ENCODE results near the gene CRB3.

CRB3 gene

DNA sequence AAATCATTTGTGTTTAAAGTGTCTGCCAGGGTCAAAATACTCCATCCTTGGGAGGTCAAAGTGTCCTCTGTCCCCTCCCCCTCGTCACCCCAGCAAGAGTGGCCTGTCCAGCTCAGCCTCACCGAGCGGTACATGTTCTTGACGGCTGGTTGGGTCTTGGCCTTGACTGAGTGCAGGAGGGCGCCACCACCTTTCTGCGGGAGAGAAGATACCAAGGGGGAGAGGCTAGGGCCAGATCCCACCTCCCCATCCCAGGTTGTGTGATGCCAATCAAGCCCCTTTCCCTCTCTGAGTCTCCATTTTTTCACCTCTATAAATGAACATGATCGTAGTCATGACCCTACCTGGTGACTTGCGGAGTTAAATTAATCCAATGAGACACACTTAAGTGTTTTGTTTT lies 6.1 kb downstream of the CRB3 start:
- Histone ChIP-seq H3K23ac (ENCODE audit: low read length) (no peak overlapping the region), H3K79me1 (ENCODE audit: low read length) (peaks cover 2% of the 10 kb centered on the region), H3K4me3 (ENCODE audit: low read length) (no peak overlapping the region), H4K8ac (ENCODE audit: low read depth, low read length) (no peak overlapping the region), H3K56ac (ENCODE audit: low read length) (no peak overlapping the region), H2BK5ac (ENCODE audit: low read length) (no peak overlapping the region), H3K79me2 (ENCODE audit: control insufficient read depth, insufficient read depth, low read length) (no peaks in the 10 kb centered on the region), H2AK5ac (ENCODE audit: low read length) (no peak overlapping the region), H3K27me3 (ENCODE audit: insufficient read depth, low read length, poor library complexity) (no peaks in the 10 kb centered on the region), H3K36me3 (ENCODE audit: control insufficient read depth, insufficient read depth, low read length) (no peaks in the 10 kb centered on the region), H3K4me2 (ENCODE audit: low read length) (no peak overlapping the region), H3K27ac (ENCODE audit: low read depth, low read length) (no peak overlapping the region), H3K4me1 (ENCODE audit: control insufficient read depth, low read depth, low read length) (no peaks in the 10 kb centered on the region), H2BK15ac (replicated peaks; ENCODE audit: low read depth) (no peak overlapping the region), H2BK120ac (ENCODE audit: low read depth, low read length) (no peak overlapping the region), H4K5ac (ENCODE audit: low read length) (no peak overlapping the region), H3K9ac (ENCODE audit: low read length) (no peak overlapping the region), H3K4ac (ENCODE audit: low read depth, low read length) (no peak overlapping the region), H3K18ac (ENCODE audit: low read length) (no peak overlapping the region)
- no CpG with 5 or more reads among the region's 8 CpGs for WGBS (ENCODE audit: extremely low coverage, insufficient coverage, low lambda C conversion rate)
- no peak for DNase-seq

DNA sequence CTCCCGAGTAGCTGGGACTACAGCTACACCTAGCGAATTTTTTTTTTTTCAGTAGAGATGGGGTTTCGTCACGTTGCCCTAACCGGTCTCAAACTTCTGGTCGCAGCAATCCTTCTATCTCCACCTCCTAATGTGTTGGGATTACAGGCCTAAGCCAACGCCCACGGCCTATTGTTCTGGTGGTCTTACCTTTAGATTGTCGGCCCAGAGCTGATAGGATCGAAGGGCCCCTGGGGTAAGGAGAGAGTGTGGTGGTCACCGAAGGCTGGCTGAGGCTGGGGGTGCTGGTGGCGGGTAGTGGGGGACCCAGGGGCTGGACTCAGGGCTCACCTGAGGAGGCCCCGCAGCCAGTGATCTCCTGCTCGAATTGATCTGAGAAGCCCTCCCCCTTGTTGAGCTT lies 7.0 kb downstream of the CRB3 start:
- Histone ChIP-seq H2BK15ac (replicated peaks; ENCODE audit: low read depth) (no peak overlapping the region), H3K9ac (ENCODE audit: low read length) (no peak overlapping the region), H3K4ac (ENCODE audit: low read depth, low read length) (no peak overlapping the region), H3K79me1 (ENCODE audit: low read length) (no peaks in the 10 kb centered on the region), H3K4me3 (ENCODE audit: low read length) (no peak overlapping the region), H3K56ac (ENCODE audit: low read length) (no peak overlapping the region), H3K27ac (ENCODE audit: low read depth, low read length) (no peak overlapping the region), H3K4me1 (ENCODE audit: control insufficient read depth, low read depth, low read length) (no peaks in the 10 kb centered on the region), H2BK5ac (ENCODE audit: low read length) (no peak overlapping the region), H2AK5ac (ENCODE audit: low read length) (no peak overlapping the region), H3K23ac (ENCODE audit: low read length) (no peak overlapping the region), H3K36me3 (ENCODE audit: control insufficient read depth, insufficient read depth, low read length) (no peaks in the 10 kb centered on the region), H3K79me2 (ENCODE audit: control insufficient read depth, insufficient read depth, low read length) (no peaks in the 10 kb centered on the region), H4K5ac (ENCODE audit: low read length) (no peak overlapping the region), H2BK120ac (ENCODE audit: low read depth, low read length) (no peak overlapping the region), H3K18ac (ENCODE audit: low read length) (no peak overlapping the region), H3K4me2 (ENCODE audit: low read length) (no peak overlapping the region), H4K8ac (ENCODE audit: low read depth, low read length) (no peak overlapping the region), H3K27me3 (ENCODE audit: insufficient read depth, low read length, poor library complexity) (no peaks in the 10 kb centered on the region)
- peak; percentile 60 for DNase-seq
- no CpG with 5 or more reads among the region's 14 CpGs for WGBS (ENCODE audit: extremely low coverage, insufficient coverage, low lambda C conversion rate)

DNA sequence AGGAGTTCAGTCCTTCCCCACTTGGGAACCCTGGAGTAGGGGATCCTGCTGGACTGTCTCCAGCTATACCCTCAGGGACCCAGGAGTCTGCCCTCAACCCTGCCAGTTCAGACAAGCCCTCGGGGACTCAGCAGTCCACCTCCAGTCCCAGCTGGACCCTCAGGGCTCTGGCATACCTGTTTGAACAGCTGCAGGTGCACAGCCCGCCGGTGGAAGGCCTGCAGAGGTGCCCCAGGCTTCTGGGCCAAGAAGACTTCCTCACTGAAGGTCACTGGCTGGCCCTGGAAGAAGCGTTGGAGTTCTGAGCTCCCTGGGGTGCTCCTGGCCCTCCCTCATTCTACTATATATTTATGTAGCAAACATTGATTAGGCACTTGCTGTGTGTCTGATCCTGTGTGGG lies 8.6 kb downstream of the CRB3 start:
- H2AK5ac ChIP-seq (ENCODE audit: low read length): no peak overlapping the region
- H3K9ac ChIP-seq (ENCODE audit: low read length): no peak overlapping the region
- H3K79me1 ChIP-seq (ENCODE audit: low read length): no peaks in the 10 kb centered on the region
- H3K4me1 ChIP-seq (ENCODE audit: control insufficient read depth, low read depth, low read length): no peaks in the 10 kb centered on the region
- H2BK15ac ChIP-seq (replicated peaks; ENCODE audit: low read depth): no peak overlapping the region
- H3K4me3 ChIP-seq (ENCODE audit: low read length): no peak overlapping the region
- H2BK120ac ChIP-seq (ENCODE audit: low read depth, low read length): no peak overlapping the region
- no peak for DNase-seq
- no peak overlapping the region for H3K56ac ChIP-seq (ENCODE audit: low read length)
- WGBS (ENCODE audit: extremely low coverage, insufficient coverage, low lambda C conversion rate): no CpG with 5 or more reads among the region's 4 CpGs
- no peak overlapping the region for H3K4me2 ChIP-seq (ENCODE audit: low read length)
- no peak overlapping the region for H3K27ac ChIP-seq (ENCODE audit: low read depth, low read length)
- no peak overlapping the region for H4K5ac ChIP-seq (ENCODE audit: low read length)
- no peak overlapping the region for H4K8ac ChIP-seq (ENCODE audit: low read depth, low read length)
- H3K4ac ChIP-seq (ENCODE audit: low read depth, low read length): no peak overlapping the region
- no peak overlapping the region for H3K18ac ChIP-seq (ENCODE audit: low read length)
- no peaks in the 10 kb centered on the region for H3K27me3 ChIP-seq (ENCODE audit: insufficient read depth, low read length, poor library complexity)
- no peak overlapping the region for H3K23ac ChIP-seq (ENCODE audit: low read length)
- no peaks in the 10 kb centered on the region for H3K79me2 ChIP-seq (ENCODE audit: control insufficient read depth, insufficient read depth, low read length)
- no peaks in the 10 kb centered on the region for H3K36me3 ChIP-seq (ENCODE audit: control insufficient read depth, insufficient read depth, low read length)
- no peak overlapping the region for H2BK5ac ChIP-seq (ENCODE audit: low read length)

DNA sequence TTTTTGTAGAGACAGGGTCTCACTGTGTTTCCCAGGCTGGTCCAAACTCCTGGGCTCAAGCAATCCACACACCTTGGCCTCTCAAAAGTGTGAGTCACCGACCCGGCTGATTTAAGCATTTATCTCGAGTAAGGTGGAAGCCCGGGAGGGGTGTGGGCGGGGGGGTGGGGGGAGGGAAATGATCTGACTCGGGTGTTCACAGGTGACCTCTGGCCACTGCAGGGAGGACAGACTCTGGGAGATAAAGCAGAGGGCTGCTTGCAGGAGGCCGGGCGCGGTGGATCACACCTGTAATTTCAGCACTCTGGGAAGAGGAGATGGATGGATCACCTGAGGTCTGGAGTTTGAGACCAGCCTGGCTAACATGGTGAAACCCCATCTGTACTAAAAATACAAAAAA lies 9.6 kb downstream of the CRB3 start:
- no peaks in the 10 kb centered on the region for H3K79me1 ChIP-seq (ENCODE audit: low read length)
- no CpG with 5 or more reads among the region's 9 CpGs for WGBS (ENCODE audit: extremely low coverage, insufficient coverage, low lambda C conversion rate)

DNA sequence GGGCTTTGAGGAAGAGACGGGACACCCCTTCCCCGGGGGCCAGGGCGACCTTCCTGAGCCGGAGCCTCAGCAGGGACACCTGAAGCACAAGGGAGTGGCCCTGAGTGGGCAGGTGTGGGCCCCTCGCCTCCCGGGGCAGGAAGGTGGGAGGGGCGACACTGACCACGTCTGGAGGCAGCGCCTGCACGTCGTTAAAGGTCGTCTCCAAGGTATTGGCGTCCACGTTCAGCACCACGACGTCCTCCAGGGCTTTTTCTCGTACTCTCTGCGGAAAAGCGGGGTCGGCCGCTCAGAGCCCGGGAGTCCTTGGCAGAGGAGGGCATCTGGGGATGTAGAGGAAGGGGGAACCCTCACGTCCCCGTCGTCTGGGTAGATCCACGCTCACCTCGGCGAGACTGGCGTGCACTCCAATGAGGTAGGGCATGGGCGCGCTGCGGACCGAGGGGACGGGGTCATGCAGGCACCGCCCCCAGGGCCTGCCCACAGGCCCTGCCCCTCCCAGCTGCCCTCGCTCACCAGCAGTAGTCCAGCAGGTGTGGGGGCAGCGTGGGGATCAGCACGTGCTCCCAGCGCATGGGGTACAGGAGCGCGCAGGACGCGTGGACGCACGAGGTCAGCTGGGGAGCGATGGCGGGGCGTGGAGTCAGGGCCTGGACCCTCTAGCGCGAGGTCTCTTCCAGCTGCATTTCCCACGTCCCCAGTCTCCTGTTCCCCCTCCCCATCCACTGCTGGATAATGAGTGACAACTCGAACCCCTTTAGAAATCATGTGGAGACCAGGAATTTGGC lies 11.4 kb downstream of the CRB3 start:
- H2AK5ac ChIP-seq (ENCODE audit: low read length): no peak overlapping the region
- no peak overlapping the region for H3K23ac ChIP-seq (ENCODE audit: low read length)
- no peaks in the 10 kb centered on the region for H3K36me3 ChIP-seq (ENCODE audit: control insufficient read depth, insufficient read depth, low read length)
- no peak overlapping the region for H3K18ac ChIP-seq (ENCODE audit: low read length)
- H4K8ac ChIP-seq (ENCODE audit: low read depth, low read length): no peak overlapping the region
- no peak overlapping the region for H2BK15ac ChIP-seq (replicated peaks; ENCODE audit: low read depth)
- peak overlapping the region; percentile 81 for H3K56ac ChIP-seq (ENCODE audit: low read length)
- DNase-seq: peak; percentile 39
- no peaks in the 10 kb centered on the region for H3K27me3 ChIP-seq (ENCODE audit: insufficient read depth, low read length, poor library complexity)
- H2BK120ac ChIP-seq (ENCODE audit: low read depth, low read length): no peak overlapping the region
- no peaks in the 10 kb centered on the region for H3K79me2 ChIP-seq (ENCODE audit: control insufficient read depth, insufficient read depth, low read length)
- peak overlapping the region; percentile 43 for H3K4me3 ChIP-seq (ENCODE audit: low read length)
- peak overlapping the region; percentile 43 for H3K9ac ChIP-seq (ENCODE audit: low read length)
- H3K4me1 ChIP-seq (ENCODE audit: control insufficient read depth, low read depth, low read length): no peaks in the 10 kb centered on the region
- WGBS (ENCODE audit: extremely low coverage, insufficient coverage, low lambda C conversion rate): no CpG with 5 or more reads among the region's 52 CpGs
- H3K27ac ChIP-seq (ENCODE audit: low read depth, low read length): no peak overlapping the region
- no peak overlapping the region for H2BK5ac ChIP-seq (ENCODE audit: low read length)
- peak overlapping the region; percentile 99 for H3K4me2 ChIP-seq (ENCODE audit: low read length)
- H3K4ac ChIP-seq (ENCODE audit: low read depth, low read length): no peak overlapping the region
- no peaks in the 10 kb centered on the region for H3K79me1 ChIP-seq (ENCODE audit: low read length)
- no peak overlapping the region for H4K5ac ChIP-seq (ENCODE audit: low read length)

More for the DNA sequence above, 9.6 kb downstream of the CRB3 start:
- Histone ChIP-seq H3K4me1 (ENCODE audit: control insufficient read depth, low read depth, low read length) (no peaks in the 10 kb centered on the region), H3K56ac (ENCODE audit: low read length) (no peak overlapping the region), H3K9ac (ENCODE audit: low read length) (no peak overlapping the region), H3K36me3 (ENCODE audit: control insufficient read depth, insufficient read depth, low read length) (no peaks in the 10 kb centered on the region), H3K27me3 (ENCODE audit: insufficient read depth, low read length, poor library complexity) (no peaks in the 10 kb centered on the region), H2BK5ac (ENCODE audit: low read length) (no peak overlapping the region), H2BK120ac (ENCODE audit: low read depth, low read length) (no peak overlapping the region), H3K23ac (ENCODE audit: low read length) (no peak overlapping the region), H3K4me3 (ENCODE audit: low read length) (no peak overlapping the region), H4K8ac (ENCODE audit: low read depth, low read length) (no peak overlapping the region), H3K4me2 (ENCODE audit: low read length) (no peak overlapping the region), H2BK15ac (replicated peaks; ENCODE audit: low read depth) (no peak overlapping the region), H3K27ac (ENCODE audit: low read depth, low read length) (no peak overlapping the region), H2AK5ac (ENCODE audit: low read length) (no peak overlapping the region), H3K4ac (ENCODE audit: low read depth, low read length) (no peak overlapping the region), H3K79me2 (ENCODE audit: control insufficient read depth, insufficient read depth, low read length) (no peaks in the 10 kb centered on the region), H4K5ac (ENCODE audit: low read length) (no peak overlapping the region), H3K18ac (ENCODE audit: low read length) (no peak overlapping the region)
- no peak for DNase-seq

All from mesendoderm (in vitro differentiated cells).